GM18858 (cell line): Measurements from ENCODE around the gene MAP2K7.
A peak's percentile ranks its signal among the peaks of the same experiment; 100 is the strongest.
"Not testable (repeated sequence)": the region's sequence is repeated elsewhere in the genome, so short reads cannot be mapped to it uniquely, and the experiment has no call there.

ENCODE experiments used
- ATAC-seq: cut with Tn5 transposase; IDR thresholded peaks from one replicate; pipeline ENCODE4 v1.9.1; 2021; ENCODE audit not compliant: unreplicated experiment

MAP2K7 gene

GRCh38 chr19:7903244-7904073, at the start of gene MAP2K7:
TSS of gene MAP2K7 (plus strand) at chr19:7903877. CDS start at chr19:7903945, 68 bp downstream.
- peak; percentile 60 for ATAC-seq

- no peak for ATAC-seq
These were observed 48.1 kb upstream of the MAP2K7 start for GRCh38 chr19:7855426-7856108.

GRCh38 chr19:7856109-7856591, 47.5 kb upstream of the MAP2K7 start:
- no peak for ATAC-seq

GRCh38 chr19:7856679-7857663, 46.7 kb upstream of the MAP2K7 start:
- ATAC-seq = no peak

GRCh38 chr19:7857727-7858108, 46.0 kb upstream of the MAP2K7 start:
- no peak for ATAC-seq

GRCh38 chr19:7858109-7858770, 45.4 kb upstream of the MAP2K7 start:
- ATAC-seq = no peak

- not testable (repeated sequence) for ATAC-seq
These were observed 44.6 kb upstream of the MAP2K7 start for GRCh38 chr19:7859087-7859486.

- ATAC-seq = no peak
These were observed 43.6 kb upstream of the MAP2K7 start for GRCh38 chr19:7859831-7860713.

GRCh38 chr19:7860714-7861618, 42.7 kb upstream of the MAP2K7 start:
- no peak for ATAC-seq

- no peak for ATAC-seq
These were observed 41.9 kb upstream of the MAP2K7 start for GRCh38 chr19:7861619-7862412.

GRCh38 chr19:7862413-7862951, 41.2 kb upstream of the MAP2K7 start:
- ATAC-seq = no peak

- no peak for ATAC-seq
These were observed 40.3 kb upstream of the MAP2K7 start for GRCh38 chr19:7863157-7863970.

- ATAC-seq = no peak
These were observed 39.5 kb upstream of the MAP2K7 start for GRCh38 chr19:7863971-7864689.

GRCh38 chr19:7864690-7865074, 39.0 kb upstream of the MAP2K7 start:
- ATAC-seq = no peak

- no peak for ATAC-seq
These were observed 38.3 kb upstream of the MAP2K7 start for GRCh38 chr19:7865262-7865911.
